Limb (tissue), 2 donors: Measurements from ENCODE around the gene REELD1.

Experiments
- DNase-seq, 2 donors: peaks; one replicate each; pipeline ENCODE4 v3.0.0-alpha.2; 2016; ENCODE audit errors: extremely low spot score in 2 of 2

Gene REELD1

GRCh38 chr4:146265950-146266490 is 51.7 kb downstream of the REELD1 start:
- DNase-seq: no peak

- no peak for DNase-seq
Measured at GRCh38 chr4:146267826-146268225, 53.5 kb downstream of the REELD1 start.

- no peak for DNase-seq
Measured at GRCh38 chr4:146269228-146269653, 54.9 kb downstream of the REELD1 start.

GRCh38 chr4:146271466-146271865 is 57.1 kb downstream of the REELD1 start:
- no peak for DNase-seq

GRCh38 chr4:146273204-146273901 is 59.0 kb downstream of the REELD1 start:
- no peak for DNase-seq

GRCh38 chr4:146274774-146275173 is 60.4 kb downstream of the REELD1 start:
- no peak for DNase-seq

GRCh38 chr4:146275370-146275769 is 61.0 kb downstream of the REELD1 start:
- DNase-seq: no peak

GRCh38 chr4:146278986-146279385 is 64.6 kb downstream of the REELD1 start:
- DNase-seq: no peak
